Mesenchymal stem cell (in vitro differentiated cells and primary cell): Measurements from ENCODE around the gene MIF.

ENCODE experiments used
- DNase-seq: peaks from one replicate; pipeline ENCODE4 v3.0.0-alpha.2; 2013
- H2AFZ ChIP-seq: one replicate; pipeline ENCODE4 v1.6.1; 2013; ENCODE audit warnings: low read depth, mild to moderate bottlenecking, control low read depth, inconsistent platforms, low read length, moderate library complexity
- H2AK5ac ChIP-seq: 2 replicates; pipeline ENCODE4 v1.6.1; 2013; ENCODE audit warnings: low read length, moderate library complexity, mild to moderate bottlenecking, inconsistent platforms; ENCODE audit not compliant: severe bottlenecking
- H2BK120ac ChIP-seq: one replicate; pipeline ENCODE4 v1.6.1; 2013; ENCODE audit warnings: low read depth, mild to moderate bottlenecking, inconsistent platforms, low read length, moderate library complexity
- H2BK12ac ChIP-seq, 2 experiments: one replicate each; pipeline ENCODE4 v1.6.1; 2013; ENCODE audit warnings: inconsistent platforms in 2 of 2, low read length in 2 of 2, mild to moderate bottlenecking in 2 of 2, moderate library complexity in 2 of 2, control low read depth in 1 of 2
- H2BK15ac ChIP-seq: one replicate; pipeline ENCODE4 v1.6.1; 2013; ENCODE audit warnings: mild to moderate bottlenecking, low read depth, inconsistent platforms; ENCODE audit not compliant: poor library complexity, severe bottlenecking
- H2BK5ac ChIP-seq: 2 replicates; pipeline ENCODE4 v1.6.1; 2013; ENCODE audit warnings: low read depth, mild to moderate bottlenecking, low read length, control low read depth, inconsistent platforms; ENCODE audit not compliant: poor library complexity, severe bottlenecking
- H3K14ac ChIP-seq, 2 experiments: one replicate each; pipeline ENCODE4 v1.6.1; 2013; ENCODE audit warnings: inconsistent platforms in 2 of 2, low read length in 2 of 2, control low read depth in 1 of 2, mild to moderate bottlenecking in 1 of 2, moderate library complexity in 1 of 2
- H3K18ac ChIP-seq, 2 experiments: one replicate each; pipeline ENCODE4 v1.6.1; 2013; ENCODE audit warnings: inconsistent platforms in 2 of 2, low read length in 2 of 2, control low read depth in 1 of 2, low read depth in 1 of 2, mild to moderate bottlenecking in 1 of 2
- H3K23ac ChIP-seq, 2 experiments: one replicate each; pipeline ENCODE4 v1.6.1; 2013; ENCODE audit warnings: inconsistent platforms in 2 of 2, low read length in 2 of 2, mild to moderate bottlenecking in 2 of 2, moderate library complexity in 2 of 2, control low read depth in 1 of 2
- H3K27ac ChIP-seq: 2 replicates; pipeline ENCODE4 v1.5.1; 2013; ENCODE audit warnings: mild to moderate bottlenecking, moderate library complexity, low read length, control low read depth, inconsistent platforms; ENCODE audit not compliant: poor library complexity, severe bottlenecking
- H3K27me3 ChIP-seq, 2 experiments: 2 replicates each; pipeline versions ENCODE4 v1.6.1 to v1.7.0; 2013; ENCODE audit warnings: low read length in 2 of 2, mild to moderate bottlenecking in 2 of 2, moderate library complexity in 2 of 2, control low read depth in 1 of 2, inconsistent platforms in 1 of 2; ENCODE audit not compliant: control insufficient read depth in 1 of 2, insufficient read depth in 1 of 2
- H3K36me3 ChIP-seq, 2 experiments: 2 replicates each; pipeline versions ENCODE4 v1.6.1 to v1.7.0; 2013; ENCODE audit warnings: low read length in 2 of 2, control low read depth in 1 of 2, inconsistent platforms in 1 of 2, low read depth in 1 of 2, mild to moderate bottlenecking in 1 of 2; ENCODE audit not compliant: insufficient read depth in 2 of 2, control insufficient read depth in 1 of 2
- H3K4ac ChIP-seq, 2 experiments: one replicate each; pipeline ENCODE4 v1.6.1; 2013; ENCODE audit warnings: inconsistent platforms in 2 of 2, low read length in 2 of 2, mild to moderate bottlenecking in 2 of 2, moderate library complexity in 2 of 2, control low read depth in 1 of 2, low read depth in 1 of 2
- H3K4me1 ChIP-seq: 2 replicates; pipeline ENCODE4 v1.6.1; 2013; ENCODE audit warnings: low read depth, low read length, control low read depth; ENCODE audit not compliant: control insufficient read depth, insufficient read depth
- H3K4me2 ChIP-seq: 2 replicates; pipeline ENCODE4 v1.6.1; 2013; ENCODE audit warnings: low read length, mild to moderate bottlenecking, inconsistent platforms; ENCODE audit not compliant: poor library complexity, severe bottlenecking
- H3K4me3 ChIP-seq, 2 experiments: 2 replicates each; pipeline versions ENCODE4 v1.5.1 to v1.7.0; 2013; ENCODE audit warnings: low read length in 2 of 2, mild to moderate bottlenecking in 2 of 2, control low read depth in 1 of 2, low read depth in 1 of 2; ENCODE audit not compliant: insufficient read depth in 1 of 2
- H3K79me1 ChIP-seq: replicated peaks from 2 replicates; pipeline ENCODE4 v1.6.1; 2013; ENCODE audit warnings: mild to moderate bottlenecking, control low read depth, low read length, inconsistent platforms; ENCODE audit not compliant: poor library complexity, severe bottlenecking
- H3K9ac ChIP-seq: 2 replicates; pipeline ENCODE4 v1.7.0; 2013; ENCODE audit warnings: mild to moderate bottlenecking, low read length, moderate library complexity
- H3K9me3 ChIP-seq: 2 replicates; pipeline ENCODE4 v1.7.0; 2013; ENCODE audit warnings: mild to moderate bottlenecking, low read length; ENCODE audit not compliant: control insufficient read depth
- H4K8ac ChIP-seq: one replicate; pipeline ENCODE4 v1.6.1; 2013; ENCODE audit warnings: inconsistent platforms, mild to moderate bottlenecking, low read length, moderate library complexity
- H4K91ac ChIP-seq: one replicate; pipeline ENCODE4 v1.6.1; 2013; ENCODE audit warnings: mild to moderate bottlenecking, low read length, inconsistent platforms
- WGBS: methylation state at CpG from one replicate; pipeline ENCODE4 v1.1.7; 2013; ENCODE audit warnings: mixed read lengths; 5-methylcytosine and 5-hydroxymethylcytosine counted together

MIF gene

GRCh38 chr22:23891726-23892125, 2.5 kb upstream of the MIF start:
- Histone ChIP-seq H2BK5ac (no peak overlapping the region), H3K27me3 (no peaks in the 10 kb centered on the region), H2BK120ac (no peak overlapping the region), H3K9ac (no peak overlapping the region), H2BK12ac (no peak overlapping the region), H3K14ac (no peak overlapping the region), H3K4me3 (no peak overlapping the region), H4K8ac (no peak overlapping the region), H3K79me1 (peaks cover 9% of the 10 kb centered on the region), H3K27ac (no peak overlapping the region), H2AFZ (no peak overlapping the region), H3K4ac (no peak overlapping the region), H3K18ac (no peak overlapping the region), H3K4me2 (no peak overlapping the region), H3K36me3 (peaks cover 10 to 22% of the 10 kb centered on the region in 2 experiments), H4K91ac (no peak overlapping the region), H3K9me3 (no peaks in the 10 kb centered on the region), H2AK5ac (no peak overlapping the region), H3K4me1 (peaks cover 20% of the 10 kb centered on the region), H2BK15ac (no peak overlapping the region), H3K23ac (no peak overlapping the region)
- no peak for DNase-seq
- 98% methylated on average over 7 of the region's 7 CpGs for WGBS

GRCh38 chr22:23892130-23892529, 2.1 kb upstream of the MIF start:
- Histone ChIP-seq H3K14ac (no peak overlapping the region), H3K36me3 (peaks cover 14 to 23% of the 10 kb centered on the region in 2 experiments), H3K18ac (no peak overlapping the region), H3K27ac (no peak overlapping the region), H2AK5ac (no peak overlapping the region), H3K27me3 (no peaks in the 10 kb centered on the region), H3K23ac (no peak overlapping the region), H4K8ac (no peak overlapping the region), H3K4me1 (peaks cover 24% of the 10 kb centered on the region), H3K4me3 (no peak overlapping the region), H3K4ac (no peak overlapping the region), H2BK15ac (no peak overlapping the region), H3K9me3 (no peaks in the 10 kb centered on the region), H3K4me2 (no peak overlapping the region), H3K79me1 (peaks cover 13% of the 10 kb centered on the region), H3K9ac (no peak overlapping the region), H2BK12ac (no peak overlapping the region), H2BK5ac (no peak overlapping the region), H2BK120ac (no peak overlapping the region), H2AFZ (no peak overlapping the region), H4K91ac (no peak overlapping the region)
- 97% methylated on average over 2 of the region's 2 CpGs for WGBS
- no peak for DNase-seq

GRCh38 chr22:23892706-23893105, 1.5 kb upstream of the MIF start:
- H2BK15ac ChIP-seq, result no peak overlapping the region
- no peak overlapping the region for H2BK12ac ChIP-seq
- H3K4me1 ChIP-seq, result peaks cover 25% of the 10 kb centered on the region
- H3K4ac ChIP-seq, result no peak overlapping the region
- H3K9me3 ChIP-seq, result no peaks in the 10 kb centered on the region
- H3K79me1 ChIP-seq, result peaks cover 16% of the 10 kb centered on the region
- H3K27ac ChIP-seq, result no peak overlapping the region
- no peaks in the 10 kb centered on the region for H3K27me3 ChIP-seq
- DNase-seq, result no peak
- H3K4me3 ChIP-seq, result no peak overlapping the region
- no peak overlapping the region for H3K18ac ChIP-seq
- H2BK120ac ChIP-seq, result no peak overlapping the region
- H3K4me2 ChIP-seq, result no peak overlapping the region
- no peak overlapping the region for H3K14ac ChIP-seq
- no peak overlapping the region for H2AK5ac ChIP-seq
- no peak overlapping the region for H3K9ac ChIP-seq
- no peak overlapping the region for H4K8ac ChIP-seq
- WGBS, result 83% methylated on average over 4 of the region's 4 CpGs
- no peak overlapping the region for H2AFZ ChIP-seq
- no peak overlapping the region for H3K23ac ChIP-seq
- H2BK5ac ChIP-seq, result no peak overlapping the region
- H3K36me3 ChIP-seq, result peaks cover 19 to 28% of the 10 kb centered on the region in 2 experiments
- no peak overlapping the region for H4K91ac ChIP-seq

GRCh38 chr22:23893121-23893944, 850 bp upstream of the MIF start:
- Histone ChIP-seq H3K23ac (no peak overlapping the region), H2BK5ac (no peak overlapping the region), H3K18ac (peak overlapping the region; percentile 55 to 85), H3K4me2 (peak overlapping the region; percentile 83), H2BK120ac (no peak overlapping the region), H3K27ac (peak overlapping the region; percentile 42), H3K4me3 (peak overlapping the region; percentile 38 to 87), H3K79me1 (peaks cover 16% of the 10 kb centered on the region), H3K27me3 (no peaks in the 10 kb centered on the region), H2AK5ac (peak overlapping the region; percentile 33), H4K8ac (peak overlapping the region; percentile 42), H2AFZ (peak overlapping the region; percentile 81), H2BK15ac (no peak overlapping the region), H3K4me1 (peaks cover 30% of the 10 kb centered on the region), H3K9me3 (no peaks in the 10 kb centered on the region), H3K36me3 (peaks cover 24 to 35% of the 10 kb centered on the region in 2 experiments), H4K91ac (peak overlapping the region; percentile 88), H3K14ac (peak overlapping the region in 1 of 2 experiments; percentile 95), H3K4ac (peak overlapping the region; percentile 5 to 83), H2BK12ac (peak overlapping the region in 1 of 2 experiments; percentile 57), H3K9ac (peak overlapping the region; percentile 94)
- 36% methylated on average over 11 of the region's 11 CpGs for WGBS
- no peak for DNase-seq
